Gastroesophageal sphincter (tissue), 4 donors: ENCODE results near the gene CHD5. TPM values are rescaled to one million over a fixed set of nuclear protein-coding genes. Genes with fewer than 3 reads are reported as not detected.

Source experiments
- ATAC-seq: fragments of 150-250 bp; one replicate; pipeline ENCODE4 v1.9.1; 2016; ENCODE audit warnings: mild to moderate bottlenecking, moderate library complexity
- H3K27ac ChIP-seq, 4 donors: fragments of 200-600 bp; sonication (generic) in 3 of 4; 1 replicate in 3 of 4; 2 replicates in 1 of 4; pipeline ENCODE4 v1.5.1; 2016 to 2019
- H3K27me3 ChIP-seq: fragments of 200-600 bp; sonication (generic); one replicate; pipeline ENCODE4 v1.5.1; 2019
- H3K36me3 ChIP-seq, 2 donors: fragments of 200-600 bp; sonication (generic); one replicate each; pipeline ENCODE4 v1.5.1; 2019; ENCODE audit warnings: control low read depth in 1 of 2
- H3K4me1 ChIP-seq, 3 donors: fragments of 200-600 bp; sonication (generic); 1 replicate in 2 of 3; 2 replicates in 1 of 3; pipeline ENCODE4 v1.5.1; 2016 to 2019; ENCODE audit warnings: control low read depth in 2 of 3
- H3K4me3 ChIP-seq, 2 donors: fragments of 200-600 bp; sonication (generic); one replicate each; pipeline ENCODE4 v1.5.1; 2019; ENCODE audit warnings: mild to moderate bottlenecking in 1 of 2, moderate library complexity in 1 of 2
- H3K9me3 ChIP-seq, 3 donors: fragments of 200-600 bp; sonication (generic); one replicate each; pipeline ENCODE4 v1.5.1; 2017 to 2019; ENCODE audit warnings: control low read depth in 2 of 3
- CTCF ChIP-seq, 4 experiments: fragments of 200-600 bp in 2 of 4; fragments of 450-650 bp in 2 of 4; sonication (generic) in 1 of 4; IDR thresholded peaks; one replicate each; pipeline ENCODE4 v1.5.1; 2017 to 2019; ENCODE audit warnings: antibody characterized with exemption in 4 of 4, mild to moderate bottlenecking in 2 of 4, moderate library complexity in 2 of 4
- EP300 ChIP-seq: sonication (generic); formaldehyde crosslinking; IDR thresholded peaks from one replicate; pipeline ENCODE4 v1.6.1; 2017; ENCODE audit warnings: antibody characterized with exemption, mild to moderate bottlenecking
- POLR2A ChIP-seq, 2 donors: fragments of 450-650 bp; IDR thresholded peaks; one replicate each; pipeline ENCODE4 v1.6.1; 2017; ENCODE audit warnings: antibody characterized with exemption in 2 of 2, mild to moderate bottlenecking in 2 of 2, moderate library complexity in 1 of 2
- POLR2AphosphoS5 ChIP-seq: sonication (generic); formaldehyde crosslinking; IDR thresholded peaks from one replicate; pipeline ENCODE4 v1.6.1; 2017; ENCODE audit warnings: antibody characterized with exemption
- WGBS, 2 donors: methylation state at CpG; one replicate each; pipeline ENCODE4 v1.1.5; 2018; ENCODE audit warnings: low coverage in 1 of 2; 5-methylcytosine and 5-hydroxymethylcytosine counted together
- total RNA-seq, 4 donors: library from RNA; depleted of rRNA; stranded (reverse); fragments of >200 nt; gene quantifications; one replicate each; pipeline ENCODE4 v1.1.0, GENCODE V29; 2016

The CHD5 gene
- total RNA-seq, 4 donors from 2014 or later = 4.4 to 34.9 (median 9.2) TPM

- no peak for TF ChIP-seq POLR2A (IDR thresholded peaks at IDR 0.05)
- TF ChIP-seq EP300 = no peak
- no peak for TF ChIP-seq POLR2AphosphoS5
- no peak for TF ChIP-seq CTCF (IDR thresholded peaks at IDR 0.05)
These were observed 122.8 kb downstream of the CHD5 start for GRCh38 chr1:6057170-6057845.

GRCh38 chr1:6056572-6056948 is 123.6 kb downstream of the CHD5 start:
- H3K4me1 ChIP-seq = peaks cover 0 to 32% (median 7%) of the 10 kb centered on the region in 3 donors
- WGBS, 2 donors = 56 to 76% methylated on average over 5 to 8 of the region's 8 CpGs
- H3K27ac ChIP-seq = no peak overlapping the region
- no peaks in the 10 kb centered on the region for H3K36me3 ChIP-seq
- no peak for TF ChIP-seq POLR2A (IDR thresholded peaks at IDR 0.05)
- no peak for TF ChIP-seq CTCF (IDR thresholded peaks at IDR 0.05)
- TF ChIP-seq EP300 = no peak
- no peak for TF ChIP-seq POLR2AphosphoS5
- no peaks in the 10 kb centered on the region for H3K27me3 ChIP-seq
- no peaks in the 10 kb centered on the region for H3K9me3 ChIP-seq
- ATAC-seq = no peak
- H3K4me3 ChIP-seq = no peak overlapping the region

More at GRCh38 chr1:6057170-6057845, 122.8 kb downstream of the CHD5 start:
- ATAC-seq = no peak
- no peaks in the 10 kb centered on the region for H3K9me3 ChIP-seq
- H3K4me1 ChIP-seq = peaks cover 0 to 32% (median 7%) of the 10 kb centered on the region in 3 donors
- no peaks in the 10 kb centered on the region for H3K36me3 ChIP-seq
- no peak overlapping the region for H3K27ac ChIP-seq
- no peak overlapping the region for H3K4me3 ChIP-seq
- no peaks in the 10 kb centered on the region for H3K27me3 ChIP-seq
- WGBS, 2 donors = 69 to 76% methylated on average over 4 to 9 of the region's 9 CpGs

GRCh38 chr1:6054596-6054995 is 125.5 kb downstream of the CHD5 start:
- Histone ChIP-seq H3K27ac (no peak overlapping the region), H3K9me3 (no peaks in the 10 kb centered on the region), H3K36me3 (no peaks in the 10 kb centered on the region), H3K27me3 (no peaks in the 10 kb centered on the region), H3K4me1 (peaks cover 0 to 31% (median 7%) of the 10 kb centered on the region in 3 donors), H3K4me3 (no peak overlapping the region)
- no peak for ATAC-seq
- WGBS, 2 donors = 82 to 87% methylated on average over 2 to 5 of the region's 6 CpGs
- TF ChIP-seq CTCF (IDR thresholded peaks at IDR 0.05) (no peak), POLR2AphosphoS5 (no peak), EP300 (no peak), POLR2A (IDR thresholded peaks at IDR 0.05) (no peak)

GRCh38 chr1:6053206-6053546 is 126.9 kb downstream of the CHD5 start:
- Histone ChIP-seq H3K27ac (no peak overlapping the region), H3K9me3 (no peaks in the 10 kb centered on the region), H3K4me3 (no peak overlapping the region), H3K27me3 (no peaks in the 10 kb centered on the region), H3K4me1 (peaks cover 0 to 17% (median under 1%) of the 10 kb centered on the region in 3 donors), H3K36me3 (no peaks in the 10 kb centered on the region)
- no peak for ATAC-seq
- WGBS, 2 donors = 0% methylated on average over 1 of the region's 8 CpGs; no CpG with 5 or more reads in 1 of the 2 donors
- TF ChIP-seq CTCF (IDR thresholded peaks at IDR 0.05) (no peak), EP300 (no peak), POLR2AphosphoS5 (no peak), POLR2A (IDR thresholded peaks at IDR 0.05) (no peak)

GRCh38 chr1:6052543-6053205 is 127.4 kb downstream of the CHD5 start:
- no peaks in the 10 kb centered on the region for H3K36me3 ChIP-seq
- WGBS, 2 donors = 3 to 5% methylated on average over 15 to 16 of the region's 16 CpGs
- no peaks in the 10 kb centered on the region for H3K27me3 ChIP-seq
- TF ChIP-seq CTCF (IDR thresholded peaks at IDR 0.05) (peak in 3 of 4 experiments; percentile 20 to 46 (median 32)), EP300 (no peak)
- ATAC-seq = peak; percentile 36
- no peaks in the 10 kb centered on the region for H3K9me3 ChIP-seq
- no peak overlapping the region for H3K4me3 ChIP-seq
- peaks cover 0 to 13% (median 0%) of the 10 kb centered on the region in 3 donors for H3K4me1 ChIP-seq
- H3K27ac ChIP-seq = no peak overlapping the region
